ENCODE data around the gene TRIOBP.

The TRIOBP gene

DNA sequence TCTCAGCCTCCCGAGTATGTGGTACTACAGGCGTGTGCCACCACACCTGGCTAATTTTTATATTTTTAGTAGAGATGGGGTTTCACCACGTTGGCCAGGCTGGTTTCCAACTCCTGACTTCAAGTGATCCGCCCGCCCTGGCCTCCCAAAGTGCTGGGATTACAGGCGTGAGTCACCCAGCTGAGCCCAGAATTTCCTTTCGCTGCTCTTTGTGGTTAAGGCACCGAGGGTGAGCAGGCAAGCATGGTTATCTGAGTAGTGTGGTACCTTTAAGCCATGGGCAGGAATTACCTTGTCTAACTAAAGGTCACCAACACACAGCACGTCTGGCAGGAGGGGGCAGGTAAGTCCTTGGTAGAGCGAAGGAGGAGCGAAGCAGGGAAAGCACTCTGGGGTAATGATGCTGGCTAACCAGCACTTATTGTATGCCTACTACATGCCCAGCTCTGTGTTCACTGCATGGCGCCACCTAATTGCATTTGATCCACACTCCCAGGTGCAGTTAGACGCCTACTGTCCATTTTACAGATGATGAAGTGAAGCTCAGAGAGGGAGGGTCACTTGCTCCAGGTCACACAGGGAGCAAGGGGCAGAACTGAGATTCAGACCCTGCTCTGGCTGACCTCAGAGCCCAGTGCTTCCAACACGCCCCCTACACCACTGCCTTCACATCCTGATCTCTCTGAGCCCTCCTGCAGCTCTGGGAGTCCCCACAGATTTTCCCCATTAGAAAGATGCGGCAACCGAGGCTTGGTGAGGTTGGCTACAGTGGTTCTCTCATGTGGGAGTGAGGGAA is 45.7 kb downstream of the TRIOBP start:
- ChIA-PET POLR2A (interaction anchor here (0.6 to 1.0 kb wide), 5 partner anchors 15 to 134 kb away, joined by 3 to 4 read pairs (median 3); partner anchors contain the start of genes GCAT, GGA1 and PDXP), CTCF (interaction anchor here (1.0 to 1.6 kb wide), 2 partner anchors 74 to 99 kb away, joined by 4 to 5 read pairs; no protein-coding TSS in a partner anchor)
- H3K4me3 ChIP-seq (ENCODE audit: low read depth, low read length) = no peak overlapping the region
- H3K9me3 ChIP-seq (ENCODE audit: control insufficient read depth, insufficient read depth, low read depth, low read length) = no peaks in the 10 kb centered on the region
- peaks cover 0 to 4% of the 10 kb centered on the region in 2 experiments; a peak in 1 of 3 replicates for H3K36me3 ChIP-seq (ENCODE audit: control insufficient read depth in 2 of 2, insufficient read depth in 1 of 2, low read length in 2 of 2)
- TF ChIP-seq BCL11B (tag by site-specific recombination; IDR thresholded peaks at IDR 0.05; ENCODE audit: low read depth) (no peak), ZNF768 (tag by site-specific recombination; IDR thresholded peaks at IDR 0.05) (peak; percentile 86), ZNF629 (tag by site-specific recombination; IDR thresholded peaks at IDR 0.05) (peak; percentile 16; the same call in 1 of the 2 replicates), ZBTB17 (tag by site-specific recombination; IDR thresholded peaks at IDR 0.05) (peak; percentile 66; the same call in 1 of the 2 replicates), ZFP69B (tag by site-specific recombination; IDR thresholded peaks at IDR 0.05) (0 out of 2 replicates have a peak, but pooled peaks have one; percentile 11), KLF10 (tag by site-specific recombination; IDR thresholded peaks at IDR 0.05) (no peak), PRDM1 (tag by site-specific recombination; IDR thresholded peaks at IDR 0.05) (peak; percentile 73), ZNF248 (tag by site-specific recombination; IDR thresholded peaks at IDR 0.05) (no peak), ZBTB8A (tag by site-specific recombination; IDR thresholded peaks at IDR 0.05) (peak; percentile 64; the same call in 1 of the 2 replicates), ZIC2 (tag by site-specific recombination; IDR thresholded peaks at IDR 0.05) (peak; percentile 74), GLIS1 (tag by site-specific recombination; IDR thresholded peaks at IDR 0.05) (peak; percentile 81), WT1 (tag by site-specific recombination; IDR thresholded peaks at IDR 0.05) (peak; percentile 30; the same call in 1 of the 2 replicates), SP7 (tag by site-specific recombination; IDR thresholded peaks at IDR 0.05) (peak; percentile 75), ZNF792 (tag by site-specific recombination; IDR thresholded peaks at IDR 0.05) (0 out of 2 replicates have a peak, but pooled peaks have one; percentile 35), KLF1 (tag by site-specific recombination; IDR thresholded peaks at IDR 0.05) (0 out of 2 replicates have a peak, but pooled peaks have one; percentile 32)
- TF ChIP-seq, protein P1, sequence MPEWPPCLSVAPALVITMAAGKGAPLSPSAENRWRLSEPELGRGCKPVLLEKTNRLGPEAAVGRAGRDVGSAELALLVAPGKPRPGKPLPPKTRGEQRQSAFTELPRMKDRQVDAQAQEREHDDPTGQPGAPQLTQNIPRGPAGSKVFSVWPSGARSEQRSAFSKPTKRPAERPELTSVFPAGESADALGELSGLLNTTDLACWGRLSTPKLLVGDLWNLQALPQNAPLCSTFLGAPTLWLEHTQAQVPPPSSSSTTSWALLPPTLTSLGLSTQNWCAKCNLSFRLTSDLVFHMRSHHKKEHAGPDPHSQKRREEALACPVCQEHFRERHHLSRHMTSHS (tag by site-specific recombination; IDR thresholded peaks at IDR 0.05) = no peak
- TF ChIP-seq, protein P2, sequence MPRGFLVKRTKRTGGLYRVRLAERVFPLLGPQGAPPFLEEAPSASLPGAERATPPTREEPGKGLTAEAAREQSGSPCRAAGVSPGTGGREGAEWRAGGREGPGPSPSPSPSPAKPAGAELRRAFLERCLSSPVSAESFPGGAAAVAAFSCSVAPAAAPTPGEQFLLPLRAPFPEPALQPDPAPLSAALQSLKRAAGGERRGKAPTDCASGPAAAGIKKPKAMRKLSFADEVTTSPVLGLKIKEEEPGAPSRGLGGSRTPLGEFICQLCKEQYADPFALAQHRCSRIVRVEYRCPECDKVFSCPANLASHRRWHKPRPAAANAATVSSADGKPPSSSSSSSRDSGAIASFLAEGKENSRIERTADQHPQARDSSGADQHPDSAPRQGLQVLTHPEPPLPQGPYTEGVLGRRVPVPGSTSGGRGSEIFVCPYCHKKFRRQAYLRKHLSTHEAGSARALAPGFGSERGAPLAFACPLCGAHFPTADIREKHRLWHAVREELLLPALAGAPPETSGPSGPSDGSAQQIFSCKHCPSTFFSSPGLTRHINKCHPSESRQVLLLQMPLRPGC (tag by site-specific recombination; IDR thresholded peaks at IDR 0.05) = 0 out of 2 replicates have a peak, but pooled peaks have one; percentile 35
- TF ChIP-seq, protein P3, sequence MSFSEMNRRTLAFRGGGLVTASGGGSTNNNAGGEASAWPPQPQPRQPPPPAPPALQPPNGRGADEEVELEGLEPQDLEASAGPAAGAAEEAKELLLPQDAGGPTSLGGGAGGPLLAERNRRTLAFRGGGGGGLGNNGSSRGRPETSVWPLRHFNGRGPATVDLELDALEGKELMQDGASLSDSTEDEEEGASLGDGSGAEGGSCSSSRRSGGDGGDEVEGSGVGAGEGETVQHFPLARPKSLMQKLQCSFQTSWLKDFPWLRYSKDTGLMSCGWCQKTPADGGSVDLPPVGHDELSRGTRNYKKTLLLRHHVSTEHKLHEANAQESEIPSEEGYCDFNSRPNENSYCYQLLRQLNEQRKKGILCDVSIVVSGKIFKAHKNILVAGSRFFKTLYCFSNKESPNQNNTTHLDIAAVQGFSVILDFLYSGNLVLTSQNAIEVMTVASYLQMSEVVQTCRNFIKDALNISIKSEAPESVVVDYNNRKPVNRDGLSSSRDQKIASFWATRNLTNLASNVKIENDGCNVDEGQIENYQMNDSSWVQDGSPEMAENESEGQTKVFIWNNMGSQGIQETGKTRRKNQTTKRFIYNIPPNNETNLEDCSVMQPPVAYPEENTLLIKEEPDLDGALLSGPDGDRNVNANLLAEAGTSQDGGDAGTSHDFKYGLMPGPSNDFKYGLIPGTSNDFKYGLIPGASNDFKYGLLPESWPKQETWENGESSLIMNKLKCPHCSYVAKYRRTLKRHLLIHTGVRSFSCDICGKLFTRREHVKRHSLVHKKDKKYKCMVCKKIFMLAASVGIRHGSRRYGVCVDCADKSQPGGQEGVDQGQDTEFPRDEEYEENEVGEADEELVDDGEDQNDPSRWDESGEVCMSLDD (tag by site-specific recombination; IDR thresholded peaks at IDR 0.05) = no peak
- TF ChIP-seq, protein P4, sequence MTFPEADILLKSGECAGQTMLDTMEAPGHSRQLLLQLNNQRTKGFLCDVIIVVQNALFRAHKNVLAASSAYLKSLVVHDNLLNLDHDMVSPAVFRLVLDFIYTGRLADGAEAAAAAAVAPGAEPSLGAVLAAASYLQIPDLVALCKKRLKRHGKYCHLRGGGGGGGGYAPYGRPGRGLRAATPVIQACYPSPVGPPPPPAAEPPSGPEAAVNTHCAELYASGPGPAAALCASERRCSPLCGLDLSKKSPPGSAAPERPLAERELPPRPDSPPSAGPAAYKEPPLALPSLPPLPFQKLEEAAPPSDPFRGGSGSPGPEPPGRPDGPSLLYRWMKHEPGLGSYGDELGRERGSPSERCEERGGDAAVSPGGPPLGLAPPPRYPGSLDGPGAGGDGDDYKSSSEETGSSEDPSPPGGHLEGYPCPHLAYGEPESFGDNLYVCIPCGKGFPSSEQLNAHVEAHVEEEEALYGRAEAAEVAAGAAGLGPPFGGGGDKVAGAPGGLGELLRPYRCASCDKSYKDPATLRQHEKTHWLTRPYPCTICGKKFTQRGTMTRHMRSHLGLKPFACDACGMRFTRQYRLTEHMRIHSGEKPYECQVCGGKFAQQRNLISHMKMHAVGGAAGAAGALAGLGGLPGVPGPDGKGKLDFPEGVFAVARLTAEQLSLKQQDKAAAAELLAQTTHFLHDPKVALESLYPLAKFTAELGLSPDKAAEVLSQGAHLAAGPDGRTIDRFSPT (tag by site-specific recombination; IDR thresholded peaks at IDR 0.05) = peak; percentile 82
- TF ChIP-seq, protein P5, sequence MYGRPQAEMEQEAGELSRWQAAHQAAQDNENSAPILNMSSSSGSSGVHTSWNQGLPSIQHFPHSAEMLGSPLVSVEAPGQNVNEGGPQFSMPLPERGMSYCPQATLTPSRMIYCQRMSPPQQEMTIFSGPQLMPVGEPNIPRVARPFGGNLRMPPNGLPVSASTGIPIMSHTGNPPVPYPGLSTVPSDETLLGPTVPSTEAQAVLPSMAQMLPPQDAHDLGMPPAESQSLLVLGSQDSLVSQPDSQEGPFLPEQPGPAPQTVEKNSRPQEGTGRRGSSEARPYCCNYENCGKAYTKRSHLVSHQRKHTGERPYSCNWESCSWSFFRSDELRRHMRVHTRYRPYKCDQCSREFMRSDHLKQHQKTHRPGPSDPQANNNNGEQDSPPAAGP (tag by site-specific recombination; IDR thresholded peaks at IDR 0.05) = peak; percentile 49; the same call in 1 of the 2 replicates
- H3K4me1 ChIP-seq (ENCODE audit: control insufficient read depth, insufficient read depth, low read length) = peaks cover 7% of the 10 kb centered on the region; the same call in 1 of the 2 replicates
- H3K27ac ChIP-seq (ENCODE audit: extremely low read depth, low read depth, low read length) = no peak overlapping the region

Measured in HEK293 (cell line).